Sigmoid colon (tissue), 7 donors: ENCODE results near the gene LMBR1L. TPM values are rescaled to one million over a fixed set of nuclear protein-coding genes. Genes with fewer than 3 reads are reported as not detected.
A peak's percentile ranks its signal among the peaks of the same experiment; 100 is the strongest.

Experiments used
- DNase-seq: peaks from one replicate; pipeline ENCODE4 v3.0.0-alpha.2; 2019
- H3K27ac ChIP-seq, 4 donors: fragments of 200-600 bp; sonication (generic); one replicate each; pipeline ENCODE4 v1.5.1; 2016 to 2019; ENCODE audit warnings: mild to moderate bottlenecking in 1 of 4
- H3K27me3 ChIP-seq, 3 donors: fragments of 200-600 bp; sonication (generic); one replicate each; pipeline ENCODE4 v1.5.1; 2019; ENCODE audit warnings: mild to moderate bottlenecking in 1 of 3
- H3K36me3 ChIP-seq, 4 donors: fragments of 200-600 bp; sonication (generic); one replicate each; pipeline ENCODE4 v1.5.1; 2016 to 2019
- H3K4me1 ChIP-seq, 4 donors: fragments of 200-600 bp; sonication (generic); one replicate each; pipeline ENCODE4 v1.5.1; 2017 to 2019
- H3K4me3 ChIP-seq, 4 donors: fragments of 200-600 bp; sonication (generic); one replicate each; pipeline ENCODE4 v1.5.1; 2017 to 2019; ENCODE audit warnings: mild to moderate bottlenecking in 2 of 4, moderate library complexity in 1 of 4
- H3K9me3 ChIP-seq, 4 donors: fragments of 200-600 bp in 3 of 4; sonication (generic) in 3 of 4; one replicate each; pipeline versions ENCODE4 v1.5.1 to v1.6.1; 2013 to 2019
- CTCF ChIP-seq, 4 experiments: fragments of 450-650 bp in 3 of 4; fragments of 200-600 bp in 1 of 4; IDR thresholded peaks; one replicate each; pipeline ENCODE4 v1.5.1; 2016 to 2019; ENCODE audit warnings: antibody characterized with exemption in 4 of 4, mild to moderate bottlenecking in 3 of 4, moderate library complexity in 2 of 4
- EP300 ChIP-seq, 4 donors: sonication (generic); formaldehyde crosslinking; IDR thresholded peaks; one replicate each; pipeline ENCODE4 v1.6.1; 2017; ENCODE audit warnings: antibody characterized with exemption in 4 of 4
- POLR2A ChIP-seq, 2 donors: fragments of 450-650 bp; IDR thresholded peaks; one replicate each; pipeline ENCODE4 v1.6.1; 2016; ENCODE audit warnings: antibody characterized with exemption in 2 of 2, mild to moderate bottlenecking in 2 of 2, moderate library complexity in 2 of 2
- POLR2AphosphoS5 ChIP-seq, 4 donors: sonication (generic); formaldehyde crosslinking; IDR thresholded peaks; one replicate each; pipeline ENCODE4 v1.6.1; 2017; ENCODE audit warnings: antibody characterized with exemption in 4 of 4
- WGBS, 2 donors: extraction: QIAGEN DNeasy Blood & Tissue Kit; methylation state at CpG; one replicate each; pipeline ENCODE4 v1.1.7; 2013; 5-methylcytosine and 5-hydroxymethylcytosine counted together
- intact Hi-C: fragments of 100-400 bp; cut with DNase I; formaldehyde crosslinking; loops from one replicate; pipeline ENCODE4 v1.15.1; 2023
- polyA plus RNA-seq, 3 donors: library from polyadenylated mRNA; stranded (reverse); fragments of 200-250 nt; gene quantifications; one replicate each; pipeline ENCODE4 v1.2.3, GENCODE V29; 2013
- total RNA-seq, 4 donors: library from RNA; depleted of rRNA; stranded (reverse); fragments of >200 nt; gene quantifications; one replicate each; pipeline ENCODE4 v1.1.0, GENCODE V29; 2016
- donor health status: healthy with polysubstance abuse.
- donor health status: Bipolar disorder and iron deficiency.
- donor health status: healthy.

LMBR1L gene
- 10 to 100 TPM; 34.6 to 82.3 (median 51.5) TPM for total RNA-seq
- 10 to 100 TPM in 2 of 3 donors, 1 to 10 TPM in 1; 7.8 to 41.4 (median 10.2) TPM for polyA plus RNA-seq

- intact Hi-C loops = loop anchor here (2.0 to 5.0 kb wide), 2 partner anchors 20 to 77 kb away; partner anchors contain the start of genes TUBA1A and TUBA1B
- peaks cover 0 to 48% (median 45%) of the 10 kb centered on the region in 4 donors for H3K4me1 ChIP-seq
- no peaks in the 10 kb centered on the region for H3K9me3 ChIP-seq
These were observed at the start of gene LMBR1L for GRCh38 chr12:49110464-49111155. Gene LMBR1L (minus strand): TSS chr12:49110847. CDS start chr12:49110555, 292 bp downstream.

GRCh38 chr12:49160399-49160798, 49.8 kb upstream of the LMBR1L start:
- 69 to 79% methylated on average over 2 of the region's 2 CpGs for WGBS, 2 donors
- H3K27ac ChIP-seq = no peak overlapping the region
- no peaks in the 10 kb centered on the region for H3K9me3 ChIP-seq
- no peak overlapping the region for H3K4me3 ChIP-seq
- H3K27me3 ChIP-seq = no peaks in the 10 kb centered on the region
- H3K4me1 ChIP-seq = no peaks in the 10 kb centered on the region
- intact Hi-C loops = no loop called here
- DNase-seq = no peak
- TF ChIP-seq CTCF (IDR thresholded peaks at IDR 0.05) (no peak), EP300 (IDR thresholded peaks at IDR 0.05) (no peak), POLR2A (IDR thresholded peaks at IDR 0.05) (no peak)
- no peaks in the 10 kb centered on the region for H3K36me3 ChIP-seq

More at GRCh38 chr12:49110464-49111155, at the start of gene LMBR1L:
- peak within 1 kb of the TSS; percentile 72 to 96 (median 82) for H3K4me3 ChIP-seq
- TF ChIP-seq POLR2A (IDR thresholded peaks at IDR 0.05) = peak; percentile 87 to 92
- no peak for TF ChIP-seq EP300 (IDR thresholded peaks at IDR 0.05)
- TF ChIP-seq POLR2AphosphoS5 (IDR thresholded peaks at IDR 0.05) = peak; percentile 88 to 98 (median 93)
- peak in 3 of 4 experiments; percentile 41 to 76 (median 64) for TF ChIP-seq CTCF (IDR thresholded peaks at IDR 0.05)
- 0% methylated on average over 43 of the region's 43 CpGs for WGBS, 2 donors
- H3K27ac ChIP-seq = peak within 1 kb of the TSS; percentile 94 to 99 (median 97)
- no peaks in the 10 kb centered on the region for H3K27me3 ChIP-seq
- H3K36me3 ChIP-seq = peaks cover 0 to 15% (median 10%) of the 10 kb centered on the region in 4 donors
- DNase-seq = peak; percentile 99

- H3K4me3 ChIP-seq = no peak overlapping the region
- no peak for DNase-seq
- WGBS, 2 donors = 74 to 89% methylated on average over 3 of the region's 3 CpGs
- TF ChIP-seq CTCF (IDR thresholded peaks at IDR 0.05) = no peak
- TF ChIP-seq POLR2A (IDR thresholded peaks at IDR 0.05) = no peak
- TF ChIP-seq POLR2AphosphoS5 (IDR thresholded peaks at IDR 0.05) = no peak
- no peak for TF ChIP-seq EP300 (IDR thresholded peaks at IDR 0.05)
- H3K4me1 ChIP-seq = no peaks in the 10 kb centered on the region
- no peak overlapping the region for H3K27ac ChIP-seq
- no peaks in the 10 kb centered on the region for H3K9me3 ChIP-seq
- intact Hi-C loops = no loop called here
- H3K27me3 ChIP-seq = no peaks in the 10 kb centered on the region
- H3K36me3 ChIP-seq = no peaks in the 10 kb centered on the region
These were observed 43.6 kb upstream of the LMBR1L start for GRCh38 chr12:49154221-49154620.

GRCh38 chr12:49147384-49147783, 36.7 kb upstream of the LMBR1L start:
- DNase-seq = no peak
- intact Hi-C loops = no loop called here
- WGBS, 2 donors = 93 to 100% methylated on average over 2 of the region's 2 CpGs
- TF ChIP-seq POLR2AphosphoS5 (IDR thresholded peaks at IDR 0.05) = no peak
- no peak for TF ChIP-seq EP300 (IDR thresholded peaks at IDR 0.05)
- Histone ChIP-seq H3K4me3 (no peak overlapping the region), H3K4me1 (no peaks in the 10 kb centered on the region), H3K36me3 (no peaks in the 10 kb centered on the region), H3K9me3 (no peaks in the 10 kb centered on the region), H3K27ac (no peak overlapping the region), H3K27me3 (no peaks in the 10 kb centered on the region)

- Histone ChIP-seq H3K27me3 (no peaks in the 10 kb centered on the region), H3K36me3 (no peaks in the 10 kb centered on the region), H3K4me1 (no peaks in the 10 kb centered on the region), H3K4me3 (no peak overlapping the region), H3K27ac (no peak overlapping the region), H3K9me3 (no peaks in the 10 kb centered on the region)
- TF ChIP-seq POLR2AphosphoS5 (IDR thresholded peaks at IDR 0.05) (no peak), EP300 (IDR thresholded peaks at IDR 0.05) (no peak), POLR2A (IDR thresholded peaks at IDR 0.05) (no peak), CTCF (IDR thresholded peaks at IDR 0.05) (no peak)
- no peak for DNase-seq
- intact Hi-C loops = no loop called here
- 97% methylated on average over 1 of the region's 1 CpG for WGBS, 2 donors
These were observed 35.8 kb upstream of the LMBR1L start for GRCh38 chr12:49146406-49146805.
